Upper lobe of right lung (tissue), 1 donor: ENCODE measurements around the gene DAND5. TPM values are rescaled to one million over a fixed set of nuclear protein-coding genes. Genes with fewer than 3 reads are reported as not detected.
A peak's percentile ranks its signal among the peaks of the same experiment; 100 is the strongest.

Experiments used
- ATAC-seq: fragments of 200-7000 bp; cut with Tn5 transposase; one replicate; pipeline ENCODE4 v1.9.1; 2020; ENCODE audit warnings: mild to moderate bottlenecking, moderate library complexity
- DNase-seq: peaks from one replicate; pipeline ENCODE4 v3.0.0-alpha.2; 2020
- H3K27ac ChIP-seq: fragments of 200-600 bp; one replicate; pipeline ENCODE4 v1.8.0; 2022
- H3K27me3 ChIP-seq: fragments of 200-600 bp; one replicate; pipeline ENCODE4 v1.8.0; 2022; ENCODE audit warnings: mild to moderate bottlenecking
- H3K36me3 ChIP-seq: fragments of 200-600 bp; one replicate; pipeline ENCODE4 v1.8.0; 2022
- H3K4me1 ChIP-seq: fragments of 200-600 bp; one replicate; pipeline ENCODE4 v1.8.0; 2022
- H3K4me3 ChIP-seq: fragments of 200-600 bp; one replicate; pipeline ENCODE4 v1.8.0; 2022; ENCODE audit warnings: mild to moderate bottlenecking
- H3K9me3 ChIP-seq: fragments of 200-600 bp; one replicate; pipeline ENCODE4 v1.8.0; 2022
- intact Hi-C: fragments of 100-400 bp; cut with DNase I; formaldehyde crosslinking; loops from one replicate; pipeline ENCODE4 v1.11.0; 2022
- total RNA-seq: library from RNA; stranded (reverse); fragmentation: NEBNext Ultra II Directional; extraction: Animal tissue kit (Norgen Biotek cat#: 25700); gene quantifications from one replicate; pipeline ENCODE4 v1.2.1, GENCODE V29; 2021
- TF ChIP-seq, protein P1 (sequence below): fragments of 200-600 bp; IDR thresholded peaks from one replicate; pipeline ENCODE4 v1.8.0; 2022; ENCODE audit warnings: antibody characterized with exemption
- donor health status: DM: no; HTN: yes; CAD: no; lungs with severe emphysema.

DAND5 gene
- total RNA-seq, 1 donor from 2014 or later = not detected

DNA sequence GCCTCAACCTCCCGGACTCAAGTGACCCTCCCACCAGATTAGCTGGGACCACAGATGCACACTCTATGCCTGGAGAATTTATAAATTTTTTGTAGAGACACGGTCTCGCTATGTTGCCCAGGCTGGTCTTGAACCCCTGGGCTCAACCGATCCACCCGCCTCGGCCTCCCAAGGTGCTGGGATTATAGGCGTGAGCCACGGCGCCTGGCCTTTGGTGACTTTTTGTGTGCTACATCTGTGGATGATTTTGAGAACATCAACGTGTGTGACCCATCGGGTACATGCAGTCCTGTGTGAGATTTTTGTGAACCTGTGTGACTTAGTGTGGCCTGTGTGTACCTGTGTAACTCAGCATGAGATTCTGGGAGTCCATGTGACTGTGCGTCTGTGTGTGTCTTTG is 17.4 kb downstream of the DAND5 start:
- Histone ChIP-seq H3K27me3 (no peaks in the 10 kb centered on the region), H3K4me3 (no peak overlapping the region), H3K27ac (peak overlapping the region; percentile 6), H3K36me3 (no peaks in the 10 kb centered on the region), H3K4me1 (peaks cover 7% of the 10 kb centered on the region), H3K9me3 (no peaks in the 10 kb centered on the region)
- intact Hi-C loops = no loop called here
- ATAC-seq (no peak), DNase-seq (no peak)
- TF ChIP-seq, protein P1, sequence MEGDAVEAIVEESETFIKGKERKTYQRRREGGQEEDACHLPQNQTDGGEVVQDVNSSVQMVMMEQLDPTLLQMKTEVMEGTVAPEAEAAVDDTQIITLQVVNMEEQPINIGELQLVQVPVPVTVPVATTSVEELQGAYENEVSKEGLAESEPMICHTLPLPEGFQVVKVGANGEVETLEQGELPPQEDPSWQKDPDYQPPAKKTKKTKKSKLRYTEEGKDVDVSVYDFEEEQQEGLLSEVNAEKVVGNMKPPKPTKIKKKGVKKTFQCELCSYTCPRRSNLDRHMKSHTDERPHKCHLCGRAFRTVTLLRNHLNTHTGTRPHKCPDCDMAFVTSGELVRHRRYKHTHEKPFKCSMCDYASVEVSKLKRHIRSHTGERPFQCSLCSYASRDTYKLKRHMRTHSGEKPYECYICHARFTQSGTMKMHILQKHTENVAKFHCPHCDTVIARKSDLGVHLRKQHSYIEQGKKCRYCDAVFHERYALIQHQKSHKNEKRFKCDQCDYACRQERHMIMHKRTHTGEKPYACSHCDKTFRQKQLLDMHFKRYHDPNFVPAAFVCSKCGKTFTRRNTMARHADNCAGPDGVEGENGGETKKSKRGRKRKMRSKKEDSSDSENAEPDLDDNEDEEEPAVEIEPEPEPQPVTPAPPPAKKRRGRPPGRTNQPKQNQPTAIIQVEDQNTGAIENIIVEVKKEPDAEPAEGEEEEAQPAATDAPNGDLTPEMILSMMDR = no peak

DNA sequence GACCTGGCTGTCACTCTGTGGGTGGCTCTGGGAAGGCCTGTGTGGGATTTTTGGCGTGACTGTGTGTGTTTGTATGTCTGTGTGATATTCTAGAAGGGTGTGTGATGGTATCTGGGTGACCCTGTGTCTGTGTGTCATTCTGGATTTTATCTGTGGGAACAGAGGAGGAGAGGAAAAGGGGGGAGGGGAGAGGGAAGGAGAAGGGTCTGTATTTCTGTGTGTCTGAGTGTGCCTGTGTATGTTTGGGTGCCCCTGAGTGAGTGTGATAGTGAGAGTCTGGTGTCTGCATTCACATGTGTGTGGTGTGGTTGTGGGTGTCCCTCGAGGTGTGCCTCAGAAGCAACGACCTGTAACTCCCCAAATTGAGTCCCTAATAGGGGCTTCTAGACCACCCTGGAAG is 17.8 kb downstream of the DAND5 start:
- DNase-seq (no peak), ATAC-seq (no peak)
- no peaks in the 10 kb centered on the region for H3K36me3 ChIP-seq
- H3K9me3 ChIP-seq = no peaks in the 10 kb centered on the region
- no peak overlapping the region for H3K4me3 ChIP-seq
- intact Hi-C loops = no loop called here
- H3K27me3 ChIP-seq = no peaks in the 10 kb centered on the region
- H3K27ac ChIP-seq = peak overlapping the region; percentile 6
- TF ChIP-seq, protein P1 = no peak
- H3K4me1 ChIP-seq = peaks cover 7% of the 10 kb centered on the region

DNA sequence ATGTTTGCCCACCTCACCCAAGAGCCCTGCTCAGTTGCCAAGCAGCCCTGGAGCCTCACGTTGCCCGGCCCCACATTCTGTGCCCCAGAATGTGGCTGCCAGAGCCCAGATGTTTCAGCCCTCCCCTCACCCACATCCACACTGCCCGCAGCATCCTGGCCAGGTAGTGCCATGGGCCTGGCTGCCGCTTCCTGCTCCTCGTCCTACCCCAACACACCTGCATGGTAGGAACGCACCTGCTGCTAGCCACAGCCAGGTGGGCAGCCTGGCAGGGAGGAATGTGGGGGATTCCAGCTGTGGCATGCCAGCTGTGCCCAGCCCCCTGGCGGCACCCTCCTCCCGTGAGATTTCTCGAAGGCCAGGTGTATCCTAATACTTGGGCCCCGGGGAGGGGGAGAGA is 18.4 kb downstream of the DAND5 start:
- H3K36me3 ChIP-seq = no peaks in the 10 kb centered on the region
- no peak overlapping the region for H3K4me3 ChIP-seq
- H3K27me3 ChIP-seq = no peaks in the 10 kb centered on the region
- ATAC-seq (no peak), DNase-seq (no peak)
- TF ChIP-seq, protein P1 = no peak
- no peaks in the 10 kb centered on the region for H3K9me3 ChIP-seq
- intact Hi-C loops = no loop called here
- no peak overlapping the region for H3K27ac ChIP-seq
- H3K4me1 ChIP-seq = peaks cover 7% of the 10 kb centered on the region

DNA sequence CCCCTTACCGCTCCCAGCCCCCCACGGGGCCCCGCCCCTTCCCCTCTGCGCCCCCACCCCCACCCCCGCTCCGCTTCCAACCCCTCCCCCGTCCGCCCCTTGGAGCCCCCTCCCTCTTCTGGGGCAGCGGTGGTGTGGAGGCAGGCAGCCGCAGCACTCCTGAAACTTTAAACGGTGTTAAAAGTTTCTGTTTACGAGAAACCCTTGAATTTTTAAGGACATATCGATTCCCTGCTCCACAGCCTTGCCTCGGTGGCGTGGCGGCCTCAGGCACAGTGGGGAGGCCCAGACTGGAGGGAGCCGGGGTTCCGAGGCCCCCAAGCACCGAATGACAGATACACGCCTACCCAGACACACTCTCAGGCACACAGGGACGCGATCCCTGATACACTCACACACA is 21.1 kb downstream of the DAND5 start:
- no peaks in the 10 kb centered on the region for H3K9me3 ChIP-seq
- intact Hi-C loops = no loop called here
- H3K4me3 ChIP-seq = no peak overlapping the region
- TF ChIP-seq, protein P1 = no peak
- no peak overlapping the region for H3K27ac ChIP-seq
- ATAC-seq = no peak
- no peaks in the 10 kb centered on the region for H3K36me3 ChIP-seq
- H3K4me1 ChIP-seq = no peaks in the 10 kb centered on the region
- DNase-seq = no peak
- H3K27me3 ChIP-seq = no peaks in the 10 kb centered on the region

DNA sequence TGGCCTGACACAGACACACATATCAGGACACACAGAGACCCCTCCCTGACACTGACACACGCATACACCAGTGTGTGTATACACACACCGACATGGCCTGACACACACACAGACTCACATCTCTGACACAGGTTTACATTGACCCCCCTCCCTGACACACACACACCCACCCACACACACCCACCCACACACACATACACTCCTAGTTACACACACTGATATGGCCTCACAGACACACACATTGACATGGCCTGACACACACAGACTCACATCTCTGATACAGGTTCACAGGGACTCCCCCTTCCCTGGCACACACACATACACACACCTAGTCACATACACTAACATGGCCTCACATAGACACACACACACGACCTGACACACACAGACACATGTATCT is 21.5 kb downstream of the DAND5 start:
- DNase-seq (no peak), ATAC-seq (no peak)
- Histone ChIP-seq H3K27ac (no peak overlapping the region), H3K36me3 (no peaks in the 10 kb centered on the region), H3K4me1 (no peaks in the 10 kb centered on the region), H3K4me3 (no peak overlapping the region), H3K27me3 (no peaks in the 10 kb centered on the region), H3K9me3 (no peaks in the 10 kb centered on the region)
- TF ChIP-seq, protein P1 = no peak
- intact Hi-C loops = no loop called here

DNA sequence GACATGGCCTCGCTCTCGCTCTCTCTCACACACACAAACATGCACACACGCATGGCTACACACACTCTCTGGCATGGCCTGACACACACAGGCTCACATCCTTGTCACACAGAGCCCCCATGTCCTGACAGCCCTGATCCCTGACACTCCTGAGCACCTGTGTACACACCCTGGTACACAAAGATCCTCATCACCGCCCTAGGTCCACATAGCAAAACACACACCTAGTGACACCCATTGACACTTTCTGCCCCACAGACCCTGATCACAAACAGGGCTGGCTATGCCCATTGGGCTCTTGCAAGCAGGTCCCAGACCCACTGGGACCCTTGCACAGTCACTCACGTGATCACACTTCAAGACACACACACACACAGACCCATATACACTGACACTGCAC is 21.9 kb downstream of the DAND5 start:
- intact Hi-C loops = no loop called here
- DNase-seq (no peak), ATAC-seq (no peak)
- no peak overlapping the region for H3K4me3 ChIP-seq
- H3K36me3 ChIP-seq = no peaks in the 10 kb centered on the region
- no peaks in the 10 kb centered on the region for H3K27me3 ChIP-seq
- no peaks in the 10 kb centered on the region for H3K4me1 ChIP-seq
- no peak overlapping the region for H3K27ac ChIP-seq
- TF ChIP-seq, protein P1 = no peak
- no peaks in the 10 kb centered on the region for H3K9me3 ChIP-seq
